Raji (cell line): ENCODE results near the gene ANO2.

Source experiments
- POLR2A ChIP-seq: IDR thresholded peaks from 2 replicates; pipeline ENCODE4 v1.6.1; 2011; ENCODE audit warnings: low read depth, low read length, control low read depth; ENCODE audit not compliant: insufficient read depth

ANO2 gene

GRCh38 chr12:5912437-5913334, 32.4 kb downstream of the ANO2 start:
- no peak for TF ChIP-seq POLR2A

DNA sequence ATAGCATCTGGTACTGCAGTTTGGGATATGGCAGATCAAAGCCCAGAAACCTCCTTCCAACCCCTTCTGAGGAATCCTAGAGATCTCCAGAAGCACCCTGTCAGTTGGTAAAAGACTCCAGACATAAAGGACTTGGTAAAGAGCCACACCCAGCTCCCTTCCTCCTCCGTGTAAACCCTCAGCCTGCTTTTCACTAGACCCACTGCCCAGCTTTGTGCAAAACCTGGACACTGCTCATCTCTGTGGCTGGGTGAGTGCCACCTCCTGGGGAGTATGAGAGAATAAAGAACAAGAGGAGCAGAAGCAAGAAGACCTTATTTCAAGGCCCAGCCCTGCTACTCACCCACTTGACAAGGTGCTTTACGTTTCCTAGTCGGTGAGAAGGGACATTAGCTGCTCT, 33.0 kb downstream of the ANO2 start:
- no peak for TF ChIP-seq POLR2A

- TF ChIP-seq POLR2A, result no peak
Measured at GRCh38 chr12:5910790-5911548, 34.1 kb downstream of the ANO2 start.

DNA sequence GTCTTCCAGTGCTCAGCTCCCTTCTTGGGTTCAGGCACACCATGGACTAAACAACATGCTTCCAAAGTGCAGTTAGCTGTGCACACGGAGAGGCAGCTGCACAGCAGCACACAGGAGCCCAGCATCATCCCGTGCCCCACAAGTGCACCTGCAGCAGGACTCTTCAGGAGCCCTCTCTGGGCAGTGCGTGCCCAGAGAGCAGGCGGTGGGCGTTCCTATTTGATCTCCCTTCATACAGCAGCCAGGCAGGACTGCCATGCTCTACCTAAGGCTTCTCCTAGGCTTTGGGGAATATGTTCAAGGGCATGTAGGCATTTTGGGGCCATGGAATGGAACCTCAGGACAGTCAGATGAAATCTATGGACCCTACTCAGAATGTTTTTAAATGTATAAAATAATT, 35.5 kb downstream of the ANO2 start:
- no peak for TF ChIP-seq POLR2A

DNA sequence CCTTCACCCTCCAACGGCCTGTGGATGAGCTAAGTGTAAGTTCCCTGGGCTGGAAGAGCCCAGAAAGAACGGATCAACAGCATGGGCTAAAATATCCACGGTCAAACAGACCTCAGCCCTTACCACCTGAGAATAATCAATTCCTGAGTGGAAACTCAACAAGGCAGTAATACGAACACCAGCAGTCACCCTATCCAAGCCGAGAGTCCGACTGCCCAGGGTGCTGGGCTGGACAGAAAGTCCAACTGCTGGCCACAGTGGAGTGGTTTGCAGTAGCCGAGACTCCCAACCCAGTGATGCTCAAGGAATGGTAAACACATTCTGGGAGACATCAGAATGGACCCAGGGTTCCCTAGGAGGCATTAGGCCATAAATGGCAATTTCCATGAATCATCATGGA, 36.8 kb downstream of the ANO2 start:
- no peak for TF ChIP-seq POLR2A

GRCh38 chr12:5907807-5908206, 37.3 kb downstream of the ANO2 start:
- no peak for TF ChIP-seq POLR2A

DNA sequence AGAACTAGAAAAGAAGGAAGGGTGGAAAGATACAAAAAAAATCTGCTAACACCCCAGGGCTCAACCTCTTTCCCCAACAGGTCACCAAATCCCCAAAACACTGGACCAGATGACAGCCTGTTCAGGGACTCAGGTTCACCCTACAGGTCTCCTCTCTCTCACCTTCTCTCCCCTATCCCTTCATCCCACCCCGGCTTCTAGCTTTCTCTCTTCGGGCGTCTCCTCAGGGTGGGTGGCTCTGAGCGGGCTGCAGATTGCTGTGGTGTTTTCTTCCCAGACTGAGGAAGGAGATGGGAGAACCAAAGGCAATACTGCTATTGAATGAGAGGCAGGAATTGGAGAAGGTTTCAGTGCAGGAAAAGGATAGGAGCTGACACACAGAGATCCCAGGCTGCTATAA, 39.3 kb downstream of the ANO2 start:
- no peak for TF ChIP-seq POLR2A

DNA sequence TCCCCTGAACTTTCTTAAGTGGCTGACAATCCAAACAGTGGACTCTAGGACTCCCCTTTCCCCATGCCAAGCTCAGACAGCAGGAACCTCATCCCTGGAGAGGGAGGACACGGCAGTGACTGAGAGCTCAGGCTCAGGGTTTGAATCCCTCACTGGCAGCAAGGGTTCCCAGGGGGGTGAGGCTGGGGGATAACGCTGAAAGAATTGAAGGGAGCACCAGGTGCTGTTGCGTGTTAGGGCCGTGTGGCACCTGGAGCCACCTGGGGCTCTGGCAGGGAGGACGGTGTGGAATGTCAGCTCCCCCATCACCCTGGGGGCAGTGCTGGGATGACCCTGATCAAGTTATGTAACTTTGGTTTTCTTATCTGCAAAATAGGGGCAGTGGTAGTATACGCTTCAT, 40.1 kb downstream of the ANO2 start:
- TF ChIP-seq POLR2A, result no peak

DNA sequence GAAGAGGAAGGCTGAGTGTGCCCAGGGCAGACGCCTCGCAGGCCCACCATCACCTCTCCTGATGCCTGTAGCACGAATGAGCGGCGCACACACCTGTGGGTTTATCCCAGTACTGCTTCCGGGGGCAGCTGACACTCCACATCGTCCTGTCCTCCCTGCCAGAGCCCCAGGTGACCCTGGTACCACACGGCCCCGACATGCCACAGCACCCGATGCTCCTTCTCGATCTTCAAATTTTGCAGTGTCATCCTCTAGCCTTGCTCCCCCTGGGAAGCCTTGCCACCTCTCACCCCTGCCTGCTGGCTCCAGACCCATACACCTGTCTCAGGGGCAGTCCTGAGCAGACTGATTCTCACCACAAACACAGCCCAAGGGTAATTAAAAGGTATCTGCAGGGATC, 40.6 kb downstream of the ANO2 start:
- TF ChIP-seq POLR2A, result no peak

DNA sequence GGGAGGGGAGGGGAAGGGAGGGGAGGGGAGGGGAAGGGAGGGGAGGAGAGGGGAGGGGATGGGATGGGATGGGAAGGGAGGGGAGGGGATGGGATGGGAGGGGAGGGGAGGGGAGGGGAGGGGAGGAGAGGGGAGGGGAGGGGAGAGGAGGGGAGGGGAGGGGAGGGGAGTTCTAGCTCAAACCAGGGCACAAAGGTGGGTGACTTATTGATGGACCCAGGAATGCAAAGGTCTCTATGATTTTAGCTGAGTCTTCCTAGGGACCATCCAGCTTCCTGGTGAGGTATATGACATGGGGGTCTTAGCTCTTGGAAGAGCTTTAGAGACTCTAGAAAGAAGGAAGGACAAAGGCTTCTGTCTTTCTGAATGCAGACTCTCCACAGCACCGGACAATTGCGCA, 42.3 kb downstream of the ANO2 start:
- TF ChIP-seq POLR2A, result no peak

- TF ChIP-seq POLR2A, result no peak
Measured at GRCh38 chr12:5901416-5901815, 43.6 kb downstream of the ANO2 start.

- no peak for TF ChIP-seq POLR2A
Measured at GRCh38 chr12:5900533-5901205, 44.4 kb downstream of the ANO2 start.

GRCh38 chr12:5900076-5900475, 45.0 kb downstream of the ANO2 start:
- no peak for TF ChIP-seq POLR2A

DNA sequence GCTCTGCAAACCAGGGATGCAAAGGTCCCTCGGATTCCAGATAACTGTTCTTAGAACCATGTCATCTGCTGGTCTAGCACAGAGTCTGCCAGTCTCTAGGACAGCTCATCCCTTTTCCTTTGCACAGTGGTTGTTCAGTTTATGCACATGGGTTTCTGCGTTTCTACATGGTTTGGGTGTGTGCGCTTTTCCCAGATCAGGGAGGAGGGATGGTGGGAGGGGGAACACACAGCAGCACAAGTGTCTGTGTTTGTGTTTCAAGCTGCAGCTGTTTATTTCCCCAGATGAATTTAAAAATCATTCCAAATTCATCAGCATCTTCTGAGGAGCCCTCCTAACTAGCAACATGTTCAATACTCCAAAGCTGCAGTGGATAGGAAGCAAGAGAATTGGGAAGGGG, 45.4 kb downstream of the ANO2 start:
- TF ChIP-seq POLR2A, result no peak

GRCh38 chr12:5898874-5899273, 46.2 kb downstream of the ANO2 start:
- TF ChIP-seq POLR2A, result no peak
